A673 (cell line): Measurements from ENCODE around the gene RBM27. TPM values are rescaled to one million over a fixed set of nuclear protein-coding genes. Genes with fewer than 3 reads are reported as not detected.

Experiments
- Bru-seq: library from RNA; stranded (reverse); fragments of 400-500 nt; gene quantifications from one replicate; lab custom pipeline; 2021; lab: Mats Ljungman, UMichigan
- BruChase-seq, 2 experiments: library from RNA; stranded (reverse); fragments of 400-500 nt; gene quantifications; one replicate each; lab custom pipeline; 2021; lab: Mats Ljungman, UMichigan
- BruUV-seq: library from RNA; stranded (reverse); fragments of 400-500 nt; replicated peaks from 2 replicates; lab custom pipeline; 2021; lab: Mats Ljungman, UMichigan
- CTCF ChIA-PET: fragments of 300-600 bp; sonication (Branson Sonifier 250); formaldehyde crosslinking; loops from one replicate; lab custom pipeline; 2022; ENCODE audit warnings: antibody characterized with exemption; lab: Charles Lee
- POLR2A ChIA-PET: fragments of 300-600 bp; sonication (Branson Sonifier 250); formaldehyde crosslinking; loops from one replicate; lab custom pipeline; 2022; ENCODE audit warnings: antibody characterized with exemption; ENCODE audit not compliant: low non-redundant PET; lab: Charles Lee
- DNase-seq: peaks from one replicate; pipeline ENCODE4 v3.0.0-alpha.2; 2015; ENCODE audit warnings: low spot score
- H3K27ac ChIP-seq: fragments of 200-600 bp; sonication (generic); 2 replicates; pipeline ENCODE4 v1.5.1; 2016; ENCODE audit warnings: mixed run types, low read depth, mild to moderate bottlenecking, mixed read lengths, antibody characterized with exemption, low read length; ENCODE audit not compliant: poor library complexity, severe bottlenecking
- H3K27me3 ChIP-seq: fragments of 200-600 bp; sonication (generic); replicated peaks from 2 replicates; pipeline ENCODE4 v1.6.1; 2017; ENCODE audit warnings: mixed run types, low read depth, mild to moderate bottlenecking, mixed read lengths, antibody characterized with exemption, low read length; ENCODE audit not compliant: insufficient read depth, poor library complexity
- H3K36me3 ChIP-seq: fragments of 200-600 bp; sonication (generic); 2 replicates; pipeline ENCODE4 v1.6.1; 2016; ENCODE audit warnings: mixed run types, mild to moderate bottlenecking, mixed read lengths, antibody characterized with exemption, low read length; ENCODE audit not compliant: insufficient read depth, poor library complexity, severe bottlenecking
- H3K4me1 ChIP-seq: fragments of 200-600 bp; sonication (generic); 2 replicates; pipeline ENCODE4 v1.6.1; 2017; ENCODE audit warnings: mixed run types, mild to moderate bottlenecking, mixed read lengths, antibody characterized with exemption, low read length; ENCODE audit not compliant: insufficient read depth, poor library complexity, severe bottlenecking
- H3K4me3 ChIP-seq: fragments of 200-600 bp; sonication (generic); 2 replicates; pipeline ENCODE4 v1.5.1; 2016; ENCODE audit warnings: low read depth, mixed run types, mild to moderate bottlenecking, mixed read lengths, low read length; ENCODE audit not compliant: poor library complexity, severe bottlenecking
- H3K9me3 ChIP-seq: fragments of 200-600 bp; sonication (generic); 2 replicates; pipeline ENCODE4 v1.6.1; 2016; ENCODE audit warnings: mixed run types, low read depth, mild to moderate bottlenecking, mixed read lengths, antibody characterized with exemption, low read length; ENCODE audit not compliant: poor library complexity, severe bottlenecking
- CTCF ChIP-seq: fragments of 300-800, 200-600 bp; sonication (generic); conservative IDR thresholded peaks from 2 replicates; pipeline ENCODE4 v1.5.1; 2017; ENCODE audit warnings: low read depth, mild to moderate bottlenecking, antibody characterized with exemption, low read length, moderate library complexity, mixed read lengths
- EZH2 ChIP-seq: fragments of 200-600 bp; sonication (generic); IDR thresholded peaks from 2 replicates; pipeline ENCODE4 v1.6.1; 2017; ENCODE audit warnings: borderline replicate concordance, low read depth, mild to moderate bottlenecking, mixed read lengths, antibody characterized with exemption, low read length; ENCODE audit not compliant: poor library complexity, severe bottlenecking
- intact Hi-C: fragments of 100-400 bp; cut with micrococcal nuclease; formaldehyde crosslinking; loops from one replicate; pipeline ENCODE4 v1.10.0; 2022; ENCODE audit not compliant: unreplicated experiment
- long read RNA-seq: library from polyadenylated mRNA; stranded (forward); transcript quantifications from one replicate; pipeline ENCODE4 v2.0.0, GENCODE V29; 2022
- total RNA-seq: library from RNA; stranded (reverse); gene quantifications from 2 replicates; pipeline ENCODE4 v1.2.3, GENCODE V29; 2021

The RBM27 gene
- 33.2 and 33.3 TPM in 2 replicates for total RNA-seq
- percentile 97 among the genes with signal in this experiment for Bru-seq, nascent RNA
- BruChase-seq, experiment 1, labeled RNA remaining after a 2-hour chase: percentile 100 among the genes with signal in this experiment
- BruChase-seq, experiment 2, labeled RNA remaining after a 6-hour chase: percentile 99 among the genes with signal in this experiment
- long read RNA-seq, full-length matches to known transcripts: 16 of 32 reads
- long read RNA-seq, partial matches to known transcripts: 3 of 32 reads
- long read RNA-seq, other reads (novel, unspliced or antisense): 13 of 32 reads

GRCh38 chr5:146203011-146203871 is at the start of gene RBM27:
Gene RBM27, plus strand, starts transcription at chr5:146203605. Its CDS starts 161 bp downstream, at chr5:146203766.
- DNase-seq: peak; percentile 99
- Histone ChIP-seq H3K36me3 (no peaks in the 10 kb centered on the region), H3K27ac (peak within 1 kb of the TSS; percentile 71), H3K9me3 (no peaks in the 10 kb centered on the region), H3K4me3 (peak within 1 kb of the TSS; percentile 75), H3K4me1 (peaks cover 10% of the 10 kb centered on the region), H3K27me3 (no peaks in the 10 kb centered on the region)
- intact Hi-C loops: no loop called here
- POLR2A ChIA-PET: no interaction called here
- TF ChIP-seq EZH2 (no peak), CTCF (no peak)
- CTCF ChIA-PET: interaction anchor here (0.5 kb wide), 1 partner anchor 47 kb away, joined by 8 read pairs; no protein-coding TSS in a partner anchor
- BruUV-seq: no TSS peak

GRCh38 chr5:146158255-146158654 is 45.1 kb upstream of the RBM27 start:
- CTCF ChIA-PET: no interaction called here
- no TSS peak for BruUV-seq

More at GRCh38 chr5:146158255-146158654, 45.1 kb upstream of the RBM27 start:
- H3K4me3 ChIP-seq: no peak overlapping the region
- peaks cover 97% of the 10 kb centered on the region for H3K36me3 ChIP-seq
- TF ChIP-seq EZH2 (no peak), CTCF (no peak)
- intact Hi-C loops: loop anchor here (5.0 kb wide), 2 partner anchors 36 to 269 kb away; no protein-coding TSS in a partner anchor
- POLR2A ChIA-PET: no interaction called here
- no peak for DNase-seq
- no peaks in the 10 kb centered on the region for H3K9me3 ChIP-seq
- H3K4me1 ChIP-seq: no peaks in the 10 kb centered on the region
- no peak overlapping the region for H3K27ac ChIP-seq
- H3K27me3 ChIP-seq: no peaks in the 10 kb centered on the region
